Cardiac fibroblast (primary cell): ENCODE data around the gene E2F4.

Experiments
- DNase-seq, 2 donors: peaks; one replicate each; pipeline versions ENCODE4 v3.0.0 to v3.0.0-alpha.2; 2010; ENCODE audit warnings: low read depth in 2 of 2
- H3K4me3 ChIP-seq, 2 donors: replicated peaks in 1 of 2; 1 replicate in 1 of 2; 2 replicates in 1 of 2; pipeline ENCODE4 v1.5.1; 2011; ENCODE audit warnings: low read depth in 2 of 2, low read length in 2 of 2, mild to moderate bottlenecking in 2 of 2, moderate library complexity in 1 of 2
- CTCF ChIP-seq: IDR thresholded peaks from one replicate; pipeline ENCODE4 v1.5.1; 2011; ENCODE audit warnings: low read depth, mild to moderate bottlenecking, low read length, inconsistent platforms

The E2F4 gene

GRCh38 chr16:67204076-67204475, 12.1 kb downstream of the E2F4 start:
- no peak overlapping the region for H3K4me3 ChIP-seq
- DNase-seq = no peak
- TF ChIP-seq CTCF = no peak

GRCh38 chr16:67206129-67206837, 14.3 kb downstream of the E2F4 start:
- DNase-seq = no peak
- TF ChIP-seq CTCF = no peak
- H3K4me3 ChIP-seq = no peak overlapping the region

- H3K4me3 ChIP-seq = no peak overlapping the region
- peak in 1 of 2 donors; percentile 46 for DNase-seq
- no peak for TF ChIP-seq CTCF
Measured at GRCh38 chr16:67206838-67207248, 14.9 kb downstream of the E2F4 start.

- no peak for TF ChIP-seq CTCF
- peak in 1 of 2 donors; percentile 49 for DNase-seq
- no peak overlapping the region for H3K4me3 ChIP-seq
Measured at GRCh38 chr16:67207249-67208091, 15.5 kb downstream of the E2F4 start.

- H3K4me3 ChIP-seq = no peak overlapping the region
- no peak for TF ChIP-seq CTCF
- DNase-seq = no peak
Measured at GRCh38 chr16:67208154-67208896, 16.4 kb downstream of the E2F4 start.

GRCh38 chr16:67209565-67209964, 17.6 kb downstream of the E2F4 start:
- no peak for TF ChIP-seq CTCF
- no peak for DNase-seq
- H3K4me3 ChIP-seq = no peak overlapping the region
